Epithelial cell of esophagus (primary cell): ENCODE measurements around the gene LHFPL3.

Experiments
- DNase-seq: peaks from one replicate; pipeline ENCODE4 v3.0.0; 2010; ENCODE audit warnings: low read depth
- H3K4me3 ChIP-seq: 2 replicates; pipeline ENCODE4 v1.5.1; 2011; ENCODE audit warnings: mild to moderate bottlenecking, low read length, control low read depth
- TF ChIP-seq, protein P1 (sequence below): IDR thresholded peaks from 2 replicates; pipeline ENCODE4 v1.5.1; 2011; ENCODE audit warnings: low read depth, mild to moderate bottlenecking, low read length, control low read depth, inconsistent platforms; ENCODE audit not compliant: insufficient read depth; ENCODE audit errors: missing control alignments

Gene LHFPL3

DNA sequence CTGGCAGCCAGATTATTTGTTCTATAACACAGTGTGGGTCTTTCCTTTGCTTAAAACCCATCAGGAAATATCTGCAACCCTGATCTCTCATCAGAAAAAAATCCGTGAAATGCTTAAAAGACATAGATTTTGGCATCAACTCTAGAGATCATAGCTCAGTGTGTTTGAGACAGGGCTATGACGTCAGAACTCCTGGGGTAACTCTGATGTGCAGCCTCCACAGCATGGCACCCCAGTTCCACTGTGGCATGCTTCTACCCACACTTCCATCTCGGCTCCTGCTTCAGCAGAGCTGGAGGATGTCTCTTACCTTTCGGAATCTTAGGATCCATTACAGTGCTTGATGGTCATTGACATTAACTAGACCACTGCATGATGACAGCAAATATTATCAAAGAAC lies 205.7 kb downstream of the LHFPL3 start:
- DNase-seq: no peak
- TF ChIP-seq, protein P1, sequence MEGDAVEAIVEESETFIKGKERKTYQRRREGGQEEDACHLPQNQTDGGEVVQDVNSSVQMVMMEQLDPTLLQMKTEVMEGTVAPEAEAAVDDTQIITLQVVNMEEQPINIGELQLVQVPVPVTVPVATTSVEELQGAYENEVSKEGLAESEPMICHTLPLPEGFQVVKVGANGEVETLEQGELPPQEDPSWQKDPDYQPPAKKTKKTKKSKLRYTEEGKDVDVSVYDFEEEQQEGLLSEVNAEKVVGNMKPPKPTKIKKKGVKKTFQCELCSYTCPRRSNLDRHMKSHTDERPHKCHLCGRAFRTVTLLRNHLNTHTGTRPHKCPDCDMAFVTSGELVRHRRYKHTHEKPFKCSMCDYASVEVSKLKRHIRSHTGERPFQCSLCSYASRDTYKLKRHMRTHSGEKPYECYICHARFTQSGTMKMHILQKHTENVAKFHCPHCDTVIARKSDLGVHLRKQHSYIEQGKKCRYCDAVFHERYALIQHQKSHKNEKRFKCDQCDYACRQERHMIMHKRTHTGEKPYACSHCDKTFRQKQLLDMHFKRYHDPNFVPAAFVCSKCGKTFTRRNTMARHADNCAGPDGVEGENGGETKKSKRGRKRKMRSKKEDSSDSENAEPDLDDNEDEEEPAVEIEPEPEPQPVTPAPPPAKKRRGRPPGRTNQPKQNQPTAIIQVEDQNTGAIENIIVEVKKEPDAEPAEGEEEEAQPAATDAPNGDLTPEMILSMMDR: no peak
- H3K4me3 ChIP-seq: no peak overlapping the region

DNA sequence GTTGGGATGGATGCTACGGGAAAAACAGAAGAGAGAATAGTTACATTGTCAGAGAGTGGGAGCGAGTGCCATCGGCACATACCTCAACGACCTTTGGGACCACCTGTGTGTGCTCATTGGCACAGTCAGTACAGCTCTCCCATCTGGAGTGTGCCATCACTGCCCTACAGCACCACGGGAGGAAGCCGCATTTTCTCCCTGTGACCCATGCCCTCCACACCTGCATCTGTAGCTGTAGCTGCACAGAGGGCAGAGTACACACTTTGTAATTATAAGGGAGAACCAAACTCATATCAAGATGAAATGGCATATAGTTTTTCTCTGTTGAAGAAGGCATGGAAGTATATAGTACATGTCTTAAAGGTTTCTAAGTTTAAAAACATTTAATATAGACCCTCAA lies 207.4 kb downstream of the LHFPL3 start:
- no peak overlapping the region for H3K4me3 ChIP-seq
- DNase-seq: no peak
- TF ChIP-seq, protein P1: no peak

DNA sequence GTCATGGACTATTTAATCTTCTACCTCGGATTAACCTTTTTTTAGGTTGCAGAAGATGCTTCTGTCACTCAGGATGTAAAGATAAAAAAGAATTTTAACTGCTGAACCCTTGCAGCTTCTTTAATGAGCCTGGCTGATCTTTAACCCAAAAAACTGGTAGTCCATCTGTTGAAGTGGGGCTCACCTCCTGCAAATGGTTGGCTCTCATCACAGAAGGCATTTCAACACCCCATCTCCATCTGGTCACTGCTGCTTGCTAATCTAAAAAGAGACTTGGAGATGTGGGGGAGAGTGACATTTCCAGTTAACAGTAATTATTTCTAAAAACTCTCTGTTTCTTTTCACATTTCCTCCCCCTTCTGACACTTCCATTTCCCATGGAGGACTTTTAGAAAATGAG lies 208.6 kb downstream of the LHFPL3 start:
- DNase-seq: no peak
- TF ChIP-seq, protein P1: no peak

DNA sequence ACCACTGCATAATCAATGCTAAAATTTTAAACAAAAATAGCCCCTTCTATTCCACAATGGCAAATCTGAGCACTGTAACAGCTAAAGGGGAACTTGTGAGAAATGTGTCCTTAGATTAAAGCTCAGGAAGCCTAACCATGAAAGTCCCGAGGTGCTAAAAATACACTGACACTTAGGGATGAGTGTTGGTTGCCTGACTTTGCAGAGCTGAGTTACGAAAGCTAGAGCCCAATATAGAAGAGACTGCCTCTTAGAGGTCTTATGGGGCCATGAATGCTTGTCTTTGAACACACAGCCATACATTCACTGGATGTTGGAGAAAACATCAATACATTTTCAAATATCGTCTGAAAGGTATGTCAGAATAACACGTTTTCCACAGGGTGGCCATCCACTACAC lies 209.7 kb downstream of the LHFPL3 start:
- no peak for DNase-seq
- TF ChIP-seq, protein P1: no peak
- H3K4me3 ChIP-seq: no peak overlapping the region

More for the DNA sequence above, 208.6 kb downstream of the LHFPL3 start:
- H3K4me3 ChIP-seq: no peak overlapping the region

DNA sequence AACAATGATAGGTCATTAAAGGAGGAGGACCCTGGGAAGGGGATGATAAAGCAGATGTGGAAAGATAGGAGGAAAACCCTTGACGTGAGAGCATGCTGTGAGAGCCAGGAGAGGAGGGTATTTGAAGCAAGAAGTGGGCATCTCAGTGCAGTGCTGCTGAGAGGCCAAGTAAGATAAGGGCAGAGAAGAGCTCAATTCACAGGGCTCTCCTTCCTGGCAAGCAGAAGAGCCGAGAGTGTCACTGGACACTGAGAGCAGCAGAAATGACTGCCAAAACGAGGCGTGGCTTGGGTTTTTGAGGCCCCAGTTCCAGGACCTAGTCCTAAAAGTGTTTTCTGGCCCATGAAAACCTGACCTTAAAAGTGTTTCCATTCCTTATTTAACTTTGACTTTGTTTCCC lies 213.5 kb downstream of the LHFPL3 start:
- DNase-seq: no peak
- TF ChIP-seq, protein P1: no peak

DNA sequence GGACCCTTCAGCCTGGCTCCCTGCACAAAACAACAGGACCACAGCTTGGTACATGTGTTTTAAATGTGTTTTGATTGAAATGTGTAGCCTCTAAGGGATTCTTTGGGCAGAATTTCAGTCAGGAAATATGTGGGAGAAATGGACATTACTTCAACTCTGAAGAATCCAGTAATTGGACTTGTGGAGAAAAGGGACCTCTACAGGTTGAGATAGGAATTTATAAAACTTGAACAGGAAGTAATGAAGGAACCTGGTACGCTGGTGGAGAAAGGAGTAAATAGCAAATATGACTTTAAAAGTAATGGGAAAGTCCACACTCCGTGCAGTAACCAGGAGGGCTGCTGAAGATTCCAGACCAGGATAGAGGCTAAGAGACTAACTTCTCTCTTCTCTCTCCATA lies 220.5 kb downstream of the LHFPL3 start:
- TF ChIP-seq, protein P1: no peak
- no peak for DNase-seq

More for the DNA sequence above, 213.5 kb downstream of the LHFPL3 start:
- no peak overlapping the region for H3K4me3 ChIP-seq

DNA sequence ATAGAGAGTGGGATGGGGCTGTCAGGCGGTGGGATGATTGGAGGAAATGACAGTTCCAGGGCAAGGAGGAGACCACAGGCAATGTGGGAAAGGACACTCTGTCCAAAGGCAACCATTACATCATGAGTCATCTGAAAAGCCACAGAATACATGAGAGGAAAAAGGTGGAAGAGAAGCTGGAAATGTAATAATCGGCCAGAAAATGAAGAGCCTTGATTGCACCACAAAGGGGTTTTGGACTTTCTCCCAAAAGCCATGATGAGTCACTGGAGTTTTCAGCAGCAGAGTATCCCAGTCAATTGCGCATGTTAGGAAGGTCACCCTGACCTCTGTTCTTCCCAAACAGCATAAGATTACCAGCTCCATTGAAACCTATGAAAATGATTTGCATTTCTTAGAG lies 222.0 kb downstream of the LHFPL3 start:
- DNase-seq: no peak
- TF ChIP-seq, protein P1: no peak
- no peak overlapping the region for H3K4me3 ChIP-seq

More for the DNA sequence above, 220.5 kb downstream of the LHFPL3 start:
- no peak overlapping the region for H3K4me3 ChIP-seq
